ENCODE data around the gene CMPK1.
"Not testable (repeated sequence)": the region's sequence is repeated elsewhere in the genome, so short reads cannot be mapped to it uniquely, and the experiment has no call there.

Gene CMPK1

GRCh38 chr1:47337350-47337749 is 3.8 kb downstream of the CMPK1 start:
- Histone ChIP-seq H3K79me2 (ENCODE audit: insufficient read depth, low read length) (peaks cover 80% of the 10 kb centered on the region), H3K4me3 (ENCODE audit: low read length, poor library complexity, severe bottlenecking) (peak overlapping the region; percentile 36), H3K27me3 (ENCODE audit: insufficient read depth, low read length, poor library complexity, severe bottlenecking) (no peaks in the 10 kb centered on the region), H3K9ac (ENCODE audit: low read depth, low read length, poor library complexity, severe bottlenecking) (no peak overlapping the region), H3K9me2 (replicated peaks; ENCODE audit: low read depth, low read length) (no peaks in the 10 kb centered on the region), H2AFZ (ENCODE audit: low read length) (no peak overlapping the region), H4K20me1 (ENCODE audit: insufficient read depth, low read length, poor library complexity, severe bottlenecking) (peaks cover 25% of the 10 kb centered on the region), H3F3A (ENCODE audit: low read depth) (0 out of 2 replicates have a peak, but pooled peaks cover 4% of the 10 kb centered on the region), H3K36me3 (ENCODE audit: insufficient read depth, low read length) (no peaks in the 10 kb centered on the region), H3K4me1 (ENCODE audit: insufficient read depth, low read length, poor library complexity, severe bottlenecking) (peaks cover 34% of the 10 kb centered on the region), H3K4me2 (ENCODE audit: low read depth, low read length, poor library complexity, severe bottlenecking) (peak overlapping the region; percentile 49), H3K9me3 (ENCODE audit: insufficient read depth, low read depth, low read length) (no peaks in the 10 kb centered on the region)
- TF ChIP-seq EZH2phosphoT487 (IDR thresholded peaks at IDR 0.05; ENCODE audit: borderline replicate concordance) (no peak), CTCF (conservative IDR thresholded peaks at IDR 0.05; ENCODE audit: low read length) (no peak)

- Histone ChIP-seq H3K4me3 (ENCODE audit: low read length, poor library complexity, severe bottlenecking) (peak overlapping the region; percentile 36), H3K4me1 (ENCODE audit: insufficient read depth, low read length, poor library complexity, severe bottlenecking) (peaks cover 25% of the 10 kb centered on the region), H2AFZ (ENCODE audit: low read length) (no peak overlapping the region), H3K9me3 (ENCODE audit: insufficient read depth, low read depth, low read length) (no peaks in the 10 kb centered on the region), H3K27me3 (ENCODE audit: insufficient read depth, low read length, poor library complexity, severe bottlenecking) (no peaks in the 10 kb centered on the region), H3K79me2 (ENCODE audit: insufficient read depth, low read length) (peaks cover 76% of the 10 kb centered on the region), H3K36me3 (ENCODE audit: insufficient read depth, low read length) (no peaks in the 10 kb centered on the region), H4K20me1 (ENCODE audit: insufficient read depth, low read length, poor library complexity, severe bottlenecking) (peaks cover 25% of the 10 kb centered on the region), H3K9ac (ENCODE audit: low read depth, low read length, poor library complexity, severe bottlenecking) (no peak overlapping the region), H3K4me2 (ENCODE audit: low read depth, low read length, poor library complexity, severe bottlenecking) (peak overlapping the region; percentile 49), H3F3A (ENCODE audit: low read depth) (0 out of 2 replicates have a peak, but pooled peaks cover under 1% of the 10 kb centered on the region), H3K9me2 (replicated peaks; ENCODE audit: low read depth, low read length) (no peaks in the 10 kb centered on the region)
- no peak for TF ChIP-seq EZH2phosphoT487 (IDR thresholded peaks at IDR 0.05; ENCODE audit: borderline replicate concordance)
- no peak for TF ChIP-seq CTCF (conservative IDR thresholded peaks at IDR 0.05; ENCODE audit: low read length)
Observed at GRCh38 chr1:47338249-47339077, 4.9 kb downstream of the CMPK1 start.

- no peaks in the 10 kb centered on the region for H3K36me3 ChIP-seq (ENCODE audit: insufficient read depth, low read length)
- H3F3A ChIP-seq (ENCODE audit: low read depth) = no peaks in the 10 kb centered on the region
- H3K9me2 ChIP-seq (replicated peaks; ENCODE audit: low read depth, low read length) = no peaks in the 10 kb centered on the region
- peaks cover 19% of the 10 kb centered on the region for H4K20me1 ChIP-seq (ENCODE audit: insufficient read depth, low read length, poor library complexity, severe bottlenecking)
- H3K4me2 ChIP-seq (ENCODE audit: low read depth, low read length, poor library complexity, severe bottlenecking) = no peak overlapping the region
- no peaks in the 10 kb centered on the region for H3K9me3 ChIP-seq (ENCODE audit: insufficient read depth, low read depth, low read length)
- no peak for TF ChIP-seq CTCF (conservative IDR thresholded peaks at IDR 0.05; ENCODE audit: low read length)
- no peak for TF ChIP-seq EZH2phosphoT487 (IDR thresholded peaks at IDR 0.05; ENCODE audit: borderline replicate concordance)
- no peak overlapping the region for H3K9ac ChIP-seq (ENCODE audit: low read depth, low read length, poor library complexity, severe bottlenecking)
- H2AFZ ChIP-seq (ENCODE audit: low read length) = no peak overlapping the region
- H3K4me1 ChIP-seq (ENCODE audit: insufficient read depth, low read length, poor library complexity, severe bottlenecking) = peaks cover 23% of the 10 kb centered on the region
- peaks cover 78% of the 10 kb centered on the region for H3K79me2 ChIP-seq (ENCODE audit: insufficient read depth, low read length)
- H3K27me3 ChIP-seq (ENCODE audit: insufficient read depth, low read length, poor library complexity, severe bottlenecking) = no peaks in the 10 kb centered on the region
- no peak overlapping the region for H3K4me3 ChIP-seq (ENCODE audit: low read length, poor library complexity, severe bottlenecking)
Observed at GRCh38 chr1:47340227-47340626, 6.6 kb downstream of the CMPK1 start.

- not testable (repeated sequence) for H3K36me3 ChIP-seq (ENCODE audit: insufficient read depth, low read length); H3K9me3 ChIP-seq (ENCODE audit: insufficient read depth, low read depth, low read length); H3K4me1 ChIP-seq (ENCODE audit: insufficient read depth, low read length, poor library complexity, severe bottlenecking); H3K9me2 ChIP-seq (replicated peaks; ENCODE audit: low read depth, low read length); H3K4me3 ChIP-seq (ENCODE audit: low read length, poor library complexity, severe bottlenecking); H3K9ac ChIP-seq (ENCODE audit: low read depth, low read length, poor library complexity, severe bottlenecking); H4K20me1 ChIP-seq (ENCODE audit: insufficient read depth, low read length, poor library complexity, severe bottlenecking); H2AFZ ChIP-seq (ENCODE audit: low read length); H3K27me3 ChIP-seq (ENCODE audit: insufficient read depth, low read length, poor library complexity, severe bottlenecking); H3K4me2 ChIP-seq (ENCODE audit: low read depth, low read length, poor library complexity, severe bottlenecking); H3F3A ChIP-seq (ENCODE audit: low read depth)
- H3K79me2 ChIP-seq (ENCODE audit: insufficient read depth, low read length) = peaks cover 67% of the 10 kb centered on the region; the same call in 1 of the 2 replicates
Observed at GRCh38 chr1:47346979-47347378, 13.4 kb downstream of the CMPK1 start.

Data from Loucy (cell line).